Parathyroid adenoma (tissue), 2 donors: ENCODE results near the gene ACTR3C.

Experiments
- H2AFZ ChIP-seq: fragments of 300-600 bp; sonication (generic); one replicate; pipeline ENCODE4 v1.7.0; 2017; ENCODE audit warnings: antibody characterized with exemption, mild to moderate bottlenecking
- H3K27ac ChIP-seq: fragments of 300-600 bp; sonication (generic); one replicate; pipeline ENCODE4 v1.7.0; 2017
- H3K27me3 ChIP-seq: fragments of 300-600 bp; sonication (generic); one replicate; pipeline ENCODE4 v1.7.0; 2017; ENCODE audit warnings: low read length; ENCODE audit not compliant: control insufficient read depth, insufficient read depth
- H3K36me3 ChIP-seq: fragments of 300-600 bp; sonication (generic); one replicate; pipeline ENCODE4 v1.7.0; 2017; ENCODE audit warnings: low read length; ENCODE audit not compliant: control insufficient read depth, insufficient read depth
- H3K4me1 ChIP-seq: fragments of 300-600 bp; sonication (generic); one replicate; pipeline ENCODE4 v1.7.0; 2017; ENCODE audit warnings: control low read depth
- H3K4me2 ChIP-seq: fragments of 300-600 bp; sonication (generic); one replicate; pipeline ENCODE4 v1.7.0; 2017; ENCODE audit warnings: low read length
- H3K4me3 ChIP-seq: fragments of 300-600 bp; sonication (generic); one replicate; pipeline ENCODE4 v1.7.0; 2017; ENCODE audit warnings: low read depth, low read length
- H3K79me2 ChIP-seq: fragments of 300-600 bp; sonication (generic); one replicate; pipeline ENCODE4 v1.7.0; 2017; ENCODE audit warnings: control low read depth
- H3K9ac ChIP-seq: fragments of 300-600 bp; sonication (generic); one replicate; pipeline ENCODE4 v1.7.0; 2017; ENCODE audit warnings: mild to moderate bottlenecking
- H3K9me3 ChIP-seq: fragments of 300-600 bp; sonication (generic); one replicate; pipeline ENCODE4 v1.7.0; 2017; ENCODE audit warnings: low read length; ENCODE audit not compliant: control insufficient read depth
- TF ChIP-seq, protein P1 (sequence below): fragments of 300-600 bp; sonication (generic); IDR thresholded peaks from one replicate; pipeline ENCODE4 v1.7.0; 2017; ENCODE audit warnings: antibody characterized with exemption, mild to moderate bottlenecking
- donor health status: primary hyperparathyroidism.

ACTR3C gene

DNA sequence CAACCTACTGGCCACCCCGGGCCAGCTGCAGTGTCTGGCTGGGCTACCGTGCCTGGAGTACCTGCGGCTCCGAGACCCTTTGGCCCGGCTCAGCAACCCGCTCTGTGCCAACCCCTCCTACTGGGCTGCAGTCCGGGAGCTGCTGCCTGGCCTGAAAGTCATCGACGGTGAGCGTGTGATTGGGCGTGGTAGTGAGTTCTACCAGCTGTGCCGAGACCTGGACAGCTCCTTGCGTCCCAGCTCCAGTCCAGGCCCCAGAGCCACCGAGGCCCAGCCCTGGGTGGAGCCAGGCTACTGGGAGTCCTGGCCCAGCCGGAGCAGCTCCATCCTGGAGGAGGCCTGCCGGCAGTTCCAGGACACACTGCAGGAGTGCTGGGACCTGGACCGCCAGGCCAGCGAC lies 13.8 kb upstream of the ACTR3C start:
- Histone ChIP-seq H3K27me3 (no peaks in the 10 kb centered on the region), H3K79me2 (no peaks in the 10 kb centered on the region), H2AFZ (no peak overlapping the region), H3K9me3 (no peaks in the 10 kb centered on the region), H3K27ac (no peak overlapping the region), H3K36me3 (no peaks in the 10 kb centered on the region), H3K4me2 (no peak overlapping the region), H3K9ac (no peak overlapping the region), H3K4me3 (no peak overlapping the region), H3K4me1 (peaks cover 18% of the 10 kb centered on the region)
- TF ChIP-seq, protein P1, sequence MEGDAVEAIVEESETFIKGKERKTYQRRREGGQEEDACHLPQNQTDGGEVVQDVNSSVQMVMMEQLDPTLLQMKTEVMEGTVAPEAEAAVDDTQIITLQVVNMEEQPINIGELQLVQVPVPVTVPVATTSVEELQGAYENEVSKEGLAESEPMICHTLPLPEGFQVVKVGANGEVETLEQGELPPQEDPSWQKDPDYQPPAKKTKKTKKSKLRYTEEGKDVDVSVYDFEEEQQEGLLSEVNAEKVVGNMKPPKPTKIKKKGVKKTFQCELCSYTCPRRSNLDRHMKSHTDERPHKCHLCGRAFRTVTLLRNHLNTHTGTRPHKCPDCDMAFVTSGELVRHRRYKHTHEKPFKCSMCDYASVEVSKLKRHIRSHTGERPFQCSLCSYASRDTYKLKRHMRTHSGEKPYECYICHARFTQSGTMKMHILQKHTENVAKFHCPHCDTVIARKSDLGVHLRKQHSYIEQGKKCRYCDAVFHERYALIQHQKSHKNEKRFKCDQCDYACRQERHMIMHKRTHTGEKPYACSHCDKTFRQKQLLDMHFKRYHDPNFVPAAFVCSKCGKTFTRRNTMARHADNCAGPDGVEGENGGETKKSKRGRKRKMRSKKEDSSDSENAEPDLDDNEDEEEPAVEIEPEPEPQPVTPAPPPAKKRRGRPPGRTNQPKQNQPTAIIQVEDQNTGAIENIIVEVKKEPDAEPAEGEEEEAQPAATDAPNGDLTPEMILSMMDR: no peak

DNA sequence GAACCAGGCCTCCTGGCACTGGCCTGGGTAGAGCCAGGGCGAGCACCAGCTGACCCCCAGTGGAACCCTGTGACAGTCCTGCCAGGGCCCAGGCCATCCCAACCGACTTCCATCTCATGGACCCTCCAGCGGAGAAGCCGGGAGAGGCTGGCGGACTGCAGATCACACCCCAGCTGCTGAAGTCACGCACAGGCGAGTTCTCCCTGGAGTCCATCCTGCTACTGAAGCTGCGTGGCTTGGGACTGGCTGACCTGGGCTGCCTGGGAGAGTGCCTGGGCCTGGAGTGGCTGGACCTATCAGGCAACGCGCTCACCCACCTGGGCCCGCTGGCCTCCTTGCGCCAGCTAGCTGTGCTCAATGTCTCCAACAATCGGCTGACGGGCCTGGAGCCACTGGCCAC lies 13.4 kb upstream of the ACTR3C start:
- Histone ChIP-seq H3K4me2 (no peak overlapping the region), H3K27ac (no peak overlapping the region), H3K9ac (no peak overlapping the region), H3K79me2 (no peaks in the 10 kb centered on the region), H3K4me3 (no peak overlapping the region), H3K4me1 (peaks cover 15% of the 10 kb centered on the region), H3K36me3 (no peaks in the 10 kb centered on the region), H2AFZ (no peak overlapping the region), H3K27me3 (no peaks in the 10 kb centered on the region), H3K9me3 (no peaks in the 10 kb centered on the region)
- TF ChIP-seq, protein P1: no peak

GRCh38 chr7:150335774-150336112 lies 12.4 kb upstream of the ACTR3C start:
- no peaks in the 10 kb centered on the region for H3K27me3 ChIP-seq
- TF ChIP-seq, protein P1: no peak
- no peaks in the 10 kb centered on the region for H3K36me3 ChIP-seq
- no peaks in the 10 kb centered on the region for H3K9me3 ChIP-seq
- no peak overlapping the region for H3K4me2 ChIP-seq
- no peak overlapping the region for H2AFZ ChIP-seq
- peaks cover 15% of the 10 kb centered on the region for H3K4me1 ChIP-seq
- no peak overlapping the region for H3K9ac ChIP-seq
- H3K79me2 ChIP-seq: no peaks in the 10 kb centered on the region
- H3K4me3 ChIP-seq: no peak overlapping the region
- H3K27ac ChIP-seq: peak overlapping the region; percentile 40

DNA sequence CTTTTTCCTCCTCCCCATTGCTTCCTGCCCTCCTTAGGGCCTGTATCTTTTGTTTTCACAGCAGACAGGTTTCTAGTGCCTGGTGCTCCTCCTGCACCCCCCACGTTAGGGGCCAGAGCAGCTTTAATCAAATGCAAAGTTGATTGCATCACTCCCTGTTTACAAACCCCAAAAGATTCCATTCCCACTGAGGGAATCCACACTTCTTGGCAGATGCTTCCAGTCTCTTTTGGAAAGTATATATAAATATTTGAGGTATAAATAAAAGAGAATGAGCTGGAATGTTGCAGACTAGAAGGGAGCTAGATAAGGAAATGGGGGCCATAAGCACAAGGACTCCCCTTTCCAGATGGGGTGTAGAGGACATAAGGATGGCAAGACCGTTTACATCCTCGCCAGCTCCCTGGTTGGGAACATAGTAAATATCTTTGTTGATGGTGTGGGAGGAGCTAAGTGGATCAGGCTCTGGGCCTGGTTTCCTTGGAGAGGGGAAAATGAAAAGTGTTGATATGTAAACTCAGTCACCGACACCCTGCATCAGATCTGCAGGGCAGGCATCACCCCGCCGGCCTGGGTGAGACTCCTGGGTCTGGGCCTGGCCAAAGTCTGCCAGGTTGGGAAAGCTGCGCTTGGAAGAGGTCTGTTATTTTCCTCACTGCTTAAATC lies 11.9 kb upstream of the ACTR3C start:
- Histone ChIP-seq H3K27me3 (no peaks in the 10 kb centered on the region), H2AFZ (no peak overlapping the region), H3K4me2 (no peak overlapping the region), H3K79me2 (no peaks in the 10 kb centered on the region), H3K36me3 (no peaks in the 10 kb centered on the region), H3K4me3 (no peak overlapping the region), H3K9ac (no peak overlapping the region), H3K27ac (peak overlapping the region; percentile 40), H3K9me3 (no peaks in the 10 kb centered on the region), H3K4me1 (peaks cover 15% of the 10 kb centered on the region)
- TF ChIP-seq, protein P1: no peak

GRCh38 chr7:150334108-150334507 lies 10.8 kb upstream of the ACTR3C start:
- Histone ChIP-seq H3K27ac (no peak overlapping the region), H3K4me1 (peaks cover 6% of the 10 kb centered on the region)

More at GRCh38 chr7:150334108-150334507, 10.8 kb upstream of the ACTR3C start:
- Histone ChIP-seq H3K79me2 (no peaks in the 10 kb centered on the region), H3K4me2 (no peak overlapping the region), H3K36me3 (no peaks in the 10 kb centered on the region), H3K9ac (no peak overlapping the region), H2AFZ (no peak overlapping the region), H3K27me3 (no peaks in the 10 kb centered on the region), H3K9me3 (no peaks in the 10 kb centered on the region), H3K4me3 (no peak overlapping the region)
- TF ChIP-seq, protein P1: no peak
